ENCODE results near the gene BTBD2.

DNA sequence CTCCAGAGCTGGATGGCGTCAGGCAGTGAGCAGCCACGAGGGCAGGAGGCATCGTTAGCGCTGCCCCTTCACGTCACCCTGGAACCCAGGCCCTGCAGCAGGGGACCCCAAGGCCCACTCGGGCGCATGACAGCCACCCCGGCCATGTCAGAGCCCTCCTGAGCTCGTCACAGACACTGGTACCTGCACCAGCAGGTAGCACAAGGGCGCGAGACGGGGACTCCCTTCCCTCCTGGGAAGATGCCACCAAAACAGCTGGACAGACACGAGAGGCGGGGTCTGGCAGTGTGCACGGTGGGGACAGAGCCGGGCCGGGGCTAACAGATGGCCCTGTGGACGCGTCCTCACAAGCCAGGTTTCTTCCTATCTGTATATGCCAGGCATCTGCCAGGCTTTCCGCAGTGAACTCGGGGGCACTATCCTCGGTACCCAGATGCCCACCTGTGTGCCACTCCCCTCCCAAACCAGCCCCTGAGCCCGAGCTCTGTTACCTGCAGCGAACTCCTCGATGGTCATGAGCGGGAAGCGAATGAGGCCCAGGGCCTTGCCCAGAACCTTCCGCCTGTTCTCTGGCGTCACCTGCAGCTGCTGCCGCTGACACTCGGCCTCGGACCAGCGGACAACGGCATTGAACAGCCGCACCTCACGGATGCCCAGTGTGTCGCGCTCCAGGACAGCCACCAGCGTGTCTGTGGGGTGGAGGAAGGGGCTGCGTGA lies 25.8 kb downstream of the BTBD2 start:
- TF ChIP-seq, protein P1, sequence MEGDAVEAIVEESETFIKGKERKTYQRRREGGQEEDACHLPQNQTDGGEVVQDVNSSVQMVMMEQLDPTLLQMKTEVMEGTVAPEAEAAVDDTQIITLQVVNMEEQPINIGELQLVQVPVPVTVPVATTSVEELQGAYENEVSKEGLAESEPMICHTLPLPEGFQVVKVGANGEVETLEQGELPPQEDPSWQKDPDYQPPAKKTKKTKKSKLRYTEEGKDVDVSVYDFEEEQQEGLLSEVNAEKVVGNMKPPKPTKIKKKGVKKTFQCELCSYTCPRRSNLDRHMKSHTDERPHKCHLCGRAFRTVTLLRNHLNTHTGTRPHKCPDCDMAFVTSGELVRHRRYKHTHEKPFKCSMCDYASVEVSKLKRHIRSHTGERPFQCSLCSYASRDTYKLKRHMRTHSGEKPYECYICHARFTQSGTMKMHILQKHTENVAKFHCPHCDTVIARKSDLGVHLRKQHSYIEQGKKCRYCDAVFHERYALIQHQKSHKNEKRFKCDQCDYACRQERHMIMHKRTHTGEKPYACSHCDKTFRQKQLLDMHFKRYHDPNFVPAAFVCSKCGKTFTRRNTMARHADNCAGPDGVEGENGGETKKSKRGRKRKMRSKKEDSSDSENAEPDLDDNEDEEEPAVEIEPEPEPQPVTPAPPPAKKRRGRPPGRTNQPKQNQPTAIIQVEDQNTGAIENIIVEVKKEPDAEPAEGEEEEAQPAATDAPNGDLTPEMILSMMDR (IDR thresholded peaks at IDR 0.05) = no peak
- no peak for TF ChIP-seq POLR2A (IDR thresholded peaks at IDR 0.05)
